Brain microvascular endothelial cell (primary cell): ENCODE results near the gene CXADR.
"Not testable (repeated sequence)": the region's sequence is repeated elsewhere in the genome, so short reads cannot be mapped to it uniquely, and the experiment has no call there.

Source experiments
- DNase-seq: peaks from one replicate; pipeline ENCODE4 v3.0.0-alpha.2; 2020
- H3K27ac ChIP-seq: fragments of 250-450 bp; sonication (Bioruptor Pico); 2 replicates; pipeline ENCODE4 v1.5.1; 2020; ENCODE audit warnings: mild to moderate bottlenecking, moderate library complexity
- H3K27me3 ChIP-seq: fragments of 250-450 bp; sonication (Bioruptor Pico); replicated peaks from 2 replicates; pipeline ENCODE4 v1.5.1; 2020; ENCODE audit warnings: mild to moderate bottlenecking
- H3K36me3 ChIP-seq: fragments of 250-450 bp; sonication (Bioruptor Pico); replicated peaks from 2 replicates; pipeline ENCODE4 v1.5.1; 2020; ENCODE audit warnings: mild to moderate bottlenecking
- H3K4me3 ChIP-seq: 2 replicates; pipeline ENCODE4 v1.5.1; 2011; ENCODE audit warnings: low read depth, mild to moderate bottlenecking, control low read depth, low read length, moderate library complexity
- in situ Hi-C: cut with HindIII; loops from 2 replicates; pipeline ENCODE4 v1.10.0; 2017; ENCODE audit warnings: low sequenced_read_pairs, low pct_ligation_motif_present
- TF ChIP-seq, protein P1 (sequence below): IDR thresholded peaks from 2 replicates; pipeline ENCODE4 v1.5.1; 2011; ENCODE audit warnings: low read depth, mild to moderate bottlenecking, moderate library complexity, low read length, control low read depth, inconsistent platforms; ENCODE audit errors: missing control alignments

Gene CXADR

DNA sequence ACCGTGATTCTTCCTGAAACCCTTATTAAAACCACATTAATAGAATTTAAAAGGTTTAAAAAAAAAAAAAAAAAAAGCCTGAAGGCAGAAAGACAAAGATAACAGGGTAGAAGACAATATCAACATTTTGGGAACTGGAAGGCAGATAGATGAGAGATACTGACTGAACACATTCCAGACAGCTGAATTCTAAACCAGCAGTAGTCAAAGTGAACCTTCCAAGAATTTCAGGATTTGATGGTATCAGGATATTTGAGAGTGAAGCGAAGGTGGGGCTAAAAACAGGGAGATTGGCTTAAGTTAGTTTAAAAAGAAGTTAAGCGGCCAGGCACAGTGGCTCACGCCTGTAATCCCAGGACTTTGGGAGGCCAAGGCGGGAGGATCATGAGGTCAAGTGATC, 5.3 kb upstream of the CXADR start:
- DNase-seq: no peak
- H3K4me3 ChIP-seq: no peak overlapping the region
- no peaks in the 10 kb centered on the region for H3K27me3 ChIP-seq
- in situ Hi-C loops: no loop called here
- TF ChIP-seq, protein P1, sequence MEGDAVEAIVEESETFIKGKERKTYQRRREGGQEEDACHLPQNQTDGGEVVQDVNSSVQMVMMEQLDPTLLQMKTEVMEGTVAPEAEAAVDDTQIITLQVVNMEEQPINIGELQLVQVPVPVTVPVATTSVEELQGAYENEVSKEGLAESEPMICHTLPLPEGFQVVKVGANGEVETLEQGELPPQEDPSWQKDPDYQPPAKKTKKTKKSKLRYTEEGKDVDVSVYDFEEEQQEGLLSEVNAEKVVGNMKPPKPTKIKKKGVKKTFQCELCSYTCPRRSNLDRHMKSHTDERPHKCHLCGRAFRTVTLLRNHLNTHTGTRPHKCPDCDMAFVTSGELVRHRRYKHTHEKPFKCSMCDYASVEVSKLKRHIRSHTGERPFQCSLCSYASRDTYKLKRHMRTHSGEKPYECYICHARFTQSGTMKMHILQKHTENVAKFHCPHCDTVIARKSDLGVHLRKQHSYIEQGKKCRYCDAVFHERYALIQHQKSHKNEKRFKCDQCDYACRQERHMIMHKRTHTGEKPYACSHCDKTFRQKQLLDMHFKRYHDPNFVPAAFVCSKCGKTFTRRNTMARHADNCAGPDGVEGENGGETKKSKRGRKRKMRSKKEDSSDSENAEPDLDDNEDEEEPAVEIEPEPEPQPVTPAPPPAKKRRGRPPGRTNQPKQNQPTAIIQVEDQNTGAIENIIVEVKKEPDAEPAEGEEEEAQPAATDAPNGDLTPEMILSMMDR: no peak
- H3K36me3 ChIP-seq: no peaks in the 10 kb centered on the region
- H3K27ac ChIP-seq: no peak overlapping the region

DNA sequence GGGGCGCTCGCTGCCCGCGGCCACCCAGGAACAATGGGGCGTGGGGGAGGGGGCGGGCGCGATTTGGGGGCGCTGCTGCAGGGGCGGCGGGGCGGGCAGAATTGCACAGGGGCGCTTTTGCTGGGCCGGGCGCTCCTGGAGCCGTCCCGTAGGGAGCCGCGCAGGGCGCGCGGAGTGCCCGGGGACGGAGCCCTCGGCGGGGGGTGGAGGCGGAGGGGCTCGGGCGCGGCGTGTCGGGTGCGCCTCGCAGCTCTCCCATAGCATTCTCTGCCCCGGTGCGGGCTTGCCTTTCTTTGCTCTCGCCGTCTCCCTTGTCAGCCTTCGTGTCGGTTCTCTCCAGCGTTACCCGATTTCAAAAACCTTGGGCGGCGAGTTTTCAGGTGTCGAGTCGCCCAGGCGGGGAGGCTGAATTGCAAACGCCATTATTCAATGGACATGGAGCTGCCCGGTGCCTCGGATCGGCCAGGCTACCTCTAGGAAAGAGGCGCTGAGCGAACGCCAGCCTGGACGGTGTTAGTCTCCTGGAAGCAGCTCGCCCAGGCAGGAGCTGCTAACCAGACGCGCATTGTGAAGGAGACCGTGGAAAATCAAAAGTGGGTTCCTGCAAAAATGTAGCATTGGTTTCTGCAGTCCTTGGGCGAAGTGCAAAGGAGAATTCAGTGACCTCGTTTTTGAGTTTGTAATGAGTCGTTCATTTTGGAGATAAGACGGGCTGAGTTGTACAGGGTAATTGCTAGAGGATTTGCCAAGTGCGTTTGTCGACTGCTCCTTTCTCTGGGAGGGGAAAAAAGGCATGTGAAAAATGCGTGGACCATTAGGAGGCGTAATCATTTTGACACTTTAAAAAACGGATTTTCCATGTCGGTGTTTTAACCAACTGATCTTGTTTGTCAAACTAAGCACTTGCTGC, 626 bp downstream of the CXADR start:
- H3K27me3 ChIP-seq: no peaks in the 10 kb centered on the region
- TF ChIP-seq, protein P1: no peak
- DNase-seq: peak; percentile 20
- peak overlapping the region; percentile 64 for H3K4me3 ChIP-seq
- H3K27ac ChIP-seq: no peak overlapping the region
- H3K36me3 ChIP-seq: no peaks in the 10 kb centered on the region
- in situ Hi-C loops: no loop called here

DNA sequence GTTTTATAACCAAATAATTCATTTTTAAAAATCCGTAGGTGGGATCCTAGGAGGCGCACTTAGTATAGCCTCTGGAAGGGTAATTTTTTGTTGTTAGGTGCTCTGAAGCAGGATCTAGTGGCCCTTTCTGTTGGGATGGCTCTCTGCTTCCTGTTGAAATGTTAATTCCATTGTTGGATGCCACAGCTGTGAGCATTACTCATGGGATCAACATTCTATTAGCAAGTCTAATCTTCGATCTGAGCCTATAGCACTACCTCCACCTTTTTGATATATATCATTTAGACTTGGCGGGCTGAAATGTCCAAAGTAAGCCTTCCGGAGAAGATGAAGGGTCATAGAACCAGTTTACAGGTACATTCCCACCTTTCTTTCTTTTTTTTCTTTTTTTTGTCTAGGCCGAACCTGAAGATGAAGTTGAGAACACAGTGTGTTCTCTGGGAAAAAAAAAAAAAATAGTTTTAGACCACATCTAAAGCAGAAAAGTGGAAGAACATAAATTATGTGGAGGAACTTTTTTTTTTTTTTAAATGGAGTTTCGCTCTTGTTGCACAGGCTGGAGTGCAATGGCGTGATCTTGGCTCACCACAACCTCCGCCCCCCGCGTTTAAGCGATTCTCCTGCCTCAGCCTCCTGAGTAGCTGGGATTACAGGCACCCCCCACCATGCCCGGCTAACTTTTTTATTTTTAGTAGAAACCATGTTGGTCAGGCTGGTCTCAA, 1.4 kb downstream of the CXADR start:
- Histone ChIP-seq H3K4me3 (no peak overlapping the region), H3K27ac (no peak overlapping the region), H3K36me3 (no peaks in the 10 kb centered on the region), H3K27me3 (no peaks in the 10 kb centered on the region)
- TF ChIP-seq, protein P1: no peak
- in situ Hi-C loops: no loop called here
- peak; percentile 14 for DNase-seq

DNA sequence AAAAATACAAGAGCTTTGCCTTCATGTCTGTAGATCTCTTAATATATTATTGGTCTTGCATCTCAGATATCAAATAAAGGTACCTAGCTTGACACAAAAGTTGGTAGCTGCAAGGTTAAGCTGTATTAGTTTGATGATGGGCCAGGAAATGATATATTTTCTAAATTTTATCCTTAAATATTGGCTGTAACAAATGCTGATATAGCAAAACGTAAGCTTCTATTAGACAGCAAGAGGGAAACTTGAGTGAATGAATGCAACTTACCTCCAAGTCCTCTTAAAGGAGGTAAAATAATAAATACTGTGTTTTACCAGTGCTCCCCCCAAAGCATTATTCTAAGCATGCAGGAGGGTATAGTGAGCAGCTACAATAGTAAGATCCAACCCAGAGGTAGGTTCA, 4.2 kb downstream of the CXADR start:
- H3K27ac ChIP-seq, H3K36me3 ChIP-seq, DNase-seq, H3K4me3 ChIP-seq, in situ Hi-C loops, H3K27me3 ChIP-seq: not testable (repeated sequence)

DNA sequence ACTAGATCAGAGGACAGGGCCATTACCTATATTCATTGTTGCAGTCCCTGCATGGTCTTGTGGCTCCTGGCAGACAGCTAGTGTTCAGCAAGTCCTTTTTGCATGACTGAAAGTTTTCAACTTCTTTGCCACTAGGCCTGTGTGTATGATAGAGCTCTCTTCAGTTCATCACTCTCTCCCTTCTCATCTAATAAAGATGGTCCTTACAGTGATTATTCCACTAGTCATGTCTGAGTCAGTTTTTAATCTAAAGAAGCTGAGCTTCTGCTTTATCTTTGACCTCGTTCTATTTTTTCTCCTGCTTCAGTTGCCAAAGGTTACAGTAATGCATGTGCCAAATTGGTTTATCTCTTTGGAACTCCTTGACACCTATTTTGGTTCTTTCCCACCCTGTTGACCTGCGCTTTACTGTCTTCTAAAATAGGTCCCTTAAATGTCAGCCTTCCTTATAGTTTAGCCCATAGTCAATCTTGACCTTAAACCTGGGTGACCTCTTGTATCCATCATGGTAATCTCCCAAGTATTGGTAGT, 6.4 kb downstream of the CXADR start:
- TF ChIP-seq, protein P1: no peak
- DNase-seq: no peak
- in situ Hi-C loops: no loop called here
- Histone ChIP-seq H3K27ac (no peak overlapping the region), H3K4me3 (no peak overlapping the region), H3K36me3 (no peaks in the 10 kb centered on the region), H3K27me3 (no peaks in the 10 kb centered on the region)

DNA sequence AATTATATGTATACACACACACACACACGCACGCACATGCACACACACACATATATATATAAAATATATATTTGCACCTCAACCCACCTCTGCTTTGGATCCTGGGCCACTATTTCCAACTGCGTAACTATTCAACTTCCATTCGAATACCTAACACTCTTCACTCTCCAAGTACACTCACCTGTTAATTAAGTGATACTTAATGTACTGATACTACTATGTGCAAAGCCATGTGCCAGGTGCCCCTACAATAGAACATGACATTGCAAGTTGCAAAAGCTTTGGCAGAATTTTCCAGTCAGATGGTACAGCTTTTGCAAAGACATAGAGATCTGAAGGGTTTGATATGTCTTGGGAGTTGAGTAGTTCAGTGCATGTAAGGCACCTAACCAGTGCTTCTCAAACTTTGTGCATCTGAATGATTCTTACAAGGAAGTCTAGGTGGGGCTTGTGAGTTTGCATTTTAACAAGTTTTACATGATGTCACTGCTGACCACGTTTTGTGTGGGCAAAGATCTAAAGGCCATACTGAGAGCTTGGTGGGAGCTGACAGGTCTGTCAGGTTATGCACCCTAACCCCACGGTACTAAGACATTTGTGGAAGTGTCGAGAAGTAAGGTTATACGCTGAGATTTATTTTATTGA, 7.2 kb downstream of the CXADR start:
- in situ Hi-C loops: no loop called here
- no peaks in the 10 kb centered on the region for H3K27me3 ChIP-seq
- DNase-seq: no peak
- no peak overlapping the region for H3K4me3 ChIP-seq
- H3K36me3 ChIP-seq: no peaks in the 10 kb centered on the region
- no peak overlapping the region for H3K27ac ChIP-seq
- TF ChIP-seq, protein P1: no peak
